GM19239 (cell line): ENCODE results near the gene LMOD3.

ENCODE experiments used
- DNase-seq: peaks from one replicate; pipeline ENCODE4 v3.0.0; 2011; ENCODE audit warnings: low spot score; ENCODE audit not compliant: insufficient read length
- FAIRE-seq: peaks from 2 replicates; lab custom pipeline; 2011; peaks lifted over from hg19 to GRCh38; lab: Jason Lieb, UNC

The LMOD3 gene

DNA sequence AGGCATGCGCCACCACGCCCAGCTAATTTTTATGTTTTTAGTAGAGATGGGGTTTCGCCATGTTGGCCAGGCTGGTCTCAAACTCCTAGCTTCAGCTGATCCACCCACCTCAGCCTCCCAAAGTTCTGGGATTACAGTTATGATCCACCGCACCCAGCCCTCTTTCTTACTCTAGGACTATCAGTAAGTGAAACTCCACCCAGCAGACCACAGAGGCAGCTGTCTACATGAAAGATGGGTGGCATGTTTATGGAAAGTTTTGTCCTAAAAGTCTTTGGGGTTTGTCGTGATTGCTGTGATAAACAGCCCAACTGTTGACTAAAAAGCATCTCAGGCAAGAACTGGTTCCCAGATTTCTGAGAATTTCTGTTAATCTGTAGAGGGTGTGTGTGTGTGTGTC is 26.8 kb downstream of the LMOD3 start:
- DNase-seq, result no peak
- peak; percentile 72 for FAIRE-seq

DNA sequence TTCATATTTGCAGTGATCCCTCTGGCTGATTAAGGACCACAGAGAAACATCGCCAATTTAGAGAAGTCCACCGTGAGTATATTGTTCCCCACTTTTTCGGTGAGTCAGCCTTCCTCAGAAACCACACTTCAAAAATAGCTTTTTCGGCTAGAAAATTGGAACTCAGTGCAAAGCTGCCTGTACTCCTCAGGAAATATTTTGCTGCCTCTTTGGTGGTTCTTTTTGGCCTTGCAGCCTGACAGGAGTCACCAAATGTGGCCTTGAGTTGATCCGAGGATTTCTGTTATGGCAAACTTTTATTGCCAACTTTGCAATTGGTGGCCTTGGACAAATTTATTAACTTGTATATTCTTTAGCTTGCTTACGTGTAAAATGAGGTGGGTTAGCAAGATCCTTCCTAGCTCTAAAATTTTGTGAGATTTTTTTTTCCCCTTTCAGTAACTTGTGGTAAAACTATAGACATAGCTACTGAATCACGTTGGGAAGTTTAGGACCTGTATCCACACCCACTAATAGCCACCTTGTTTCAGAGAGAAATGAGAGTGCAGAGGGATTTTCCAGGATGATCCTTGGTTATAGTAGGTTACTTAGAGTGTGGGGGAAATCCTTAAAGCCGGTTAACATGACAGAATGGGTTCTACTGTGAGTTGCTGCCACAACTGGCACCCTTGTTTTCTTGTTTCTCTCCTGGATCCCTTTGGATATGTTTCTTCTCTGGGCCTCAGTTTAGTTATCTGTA is 27.8 kb downstream of the LMOD3 start:
- DNase-seq, result no peak

DNA sequence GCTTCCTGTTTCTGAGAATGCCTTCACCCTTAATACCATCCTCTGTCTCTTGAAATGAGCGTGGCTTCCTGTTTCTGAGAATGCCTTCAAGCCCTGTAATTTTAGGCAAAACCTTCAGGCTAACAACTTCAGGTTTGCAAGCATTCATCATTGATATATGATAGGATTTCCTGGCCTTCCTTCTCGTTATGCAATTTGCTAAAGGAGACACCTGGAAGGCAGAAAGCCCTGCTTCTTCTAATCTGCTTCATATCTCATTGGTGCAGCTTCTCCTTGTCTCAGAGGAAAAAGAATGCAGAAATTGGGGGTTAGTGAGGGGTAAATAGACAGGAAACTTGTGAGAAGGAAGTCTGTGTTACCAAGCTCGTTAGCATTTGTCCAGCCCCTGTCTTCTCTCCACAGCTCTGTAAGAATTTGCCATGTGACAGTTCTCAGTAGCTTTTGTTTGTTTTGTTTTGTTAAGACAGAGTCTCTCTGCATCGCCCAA is 30.3 kb downstream of the LMOD3 start:
- peak; percentile 96 for FAIRE-seq
- DNase-seq, result no peak

More for the DNA sequence above, 27.8 kb downstream of the LMOD3 start:
- FAIRE-seq, result peak; percentile 59

DNA sequence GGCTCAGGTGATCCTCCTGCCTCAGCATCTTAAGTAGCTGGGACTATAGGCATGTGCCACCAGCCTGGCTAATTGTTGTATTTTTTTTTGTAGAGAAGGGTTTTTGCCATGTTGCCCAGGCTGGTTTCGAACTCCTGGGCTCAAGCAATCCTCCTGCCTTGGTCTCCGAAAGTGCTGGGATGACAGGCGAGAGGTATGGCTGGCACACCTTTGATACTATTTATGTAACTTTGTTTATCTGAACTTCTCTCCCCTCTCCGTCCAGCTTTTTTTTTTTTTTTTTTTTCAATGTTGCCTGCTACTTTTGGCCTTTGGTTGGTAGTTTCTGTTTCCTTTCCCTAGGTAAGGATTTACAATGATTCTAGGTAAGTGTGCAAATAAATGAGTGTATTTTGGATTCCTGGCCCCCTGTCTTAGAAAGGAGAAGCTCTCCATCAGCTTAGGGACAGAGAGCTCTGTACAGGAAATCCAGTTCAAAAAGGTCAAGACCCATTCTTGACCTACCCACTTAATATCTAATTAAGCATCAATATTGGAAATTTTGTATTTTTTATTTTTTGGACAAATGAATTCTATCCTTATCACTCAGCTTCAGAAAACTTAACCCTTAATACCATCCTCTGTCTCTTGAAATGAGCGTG is 30.9 kb downstream of the LMOD3 start:
- FAIRE-seq (peak; percentile 55), DNase-seq (no peak)

DNA sequence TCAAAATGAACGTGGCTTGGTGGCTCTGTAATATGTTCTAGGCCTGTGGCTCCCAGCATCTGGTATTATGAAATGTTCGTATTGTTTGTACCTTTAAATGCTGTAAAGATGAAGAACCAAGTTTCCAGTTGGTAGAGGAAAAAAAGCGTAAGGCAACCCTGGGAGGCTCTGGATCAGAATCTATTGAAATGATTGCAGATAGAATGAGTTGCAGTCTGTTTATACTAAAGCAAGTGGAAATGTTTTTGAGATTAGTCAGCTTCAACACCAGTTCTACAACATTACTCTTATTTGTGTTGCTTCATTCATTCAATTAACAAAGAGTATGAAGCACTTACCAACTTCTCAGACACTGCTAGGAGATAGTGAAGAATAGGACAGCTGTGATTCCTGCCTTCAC is 32.4 kb downstream of the LMOD3 start:
- no peak for FAIRE-seq
- DNase-seq, result no peak

DNA sequence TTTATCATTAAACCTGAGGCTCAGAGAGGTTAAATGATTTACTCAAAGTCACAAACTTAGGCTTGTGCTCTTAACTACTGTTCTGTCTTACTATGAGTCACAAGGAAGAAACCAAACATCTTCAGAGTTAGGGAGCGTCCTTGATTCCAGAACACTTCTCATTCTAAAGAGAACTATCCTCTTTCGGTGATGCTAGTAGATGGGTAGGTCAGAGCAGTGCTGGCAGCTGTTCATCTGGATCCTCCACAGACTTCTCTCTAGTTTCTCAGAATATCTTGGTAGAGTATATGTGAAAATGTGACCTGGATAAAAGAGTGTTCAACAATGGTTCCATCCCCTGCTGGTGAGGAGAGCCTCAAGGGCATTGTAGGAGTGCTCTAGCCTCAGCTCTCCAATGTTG is 34.3 kb downstream of the LMOD3 start:
- DNase-seq (no peak), FAIRE-seq (peak; percentile 93)

DNA sequence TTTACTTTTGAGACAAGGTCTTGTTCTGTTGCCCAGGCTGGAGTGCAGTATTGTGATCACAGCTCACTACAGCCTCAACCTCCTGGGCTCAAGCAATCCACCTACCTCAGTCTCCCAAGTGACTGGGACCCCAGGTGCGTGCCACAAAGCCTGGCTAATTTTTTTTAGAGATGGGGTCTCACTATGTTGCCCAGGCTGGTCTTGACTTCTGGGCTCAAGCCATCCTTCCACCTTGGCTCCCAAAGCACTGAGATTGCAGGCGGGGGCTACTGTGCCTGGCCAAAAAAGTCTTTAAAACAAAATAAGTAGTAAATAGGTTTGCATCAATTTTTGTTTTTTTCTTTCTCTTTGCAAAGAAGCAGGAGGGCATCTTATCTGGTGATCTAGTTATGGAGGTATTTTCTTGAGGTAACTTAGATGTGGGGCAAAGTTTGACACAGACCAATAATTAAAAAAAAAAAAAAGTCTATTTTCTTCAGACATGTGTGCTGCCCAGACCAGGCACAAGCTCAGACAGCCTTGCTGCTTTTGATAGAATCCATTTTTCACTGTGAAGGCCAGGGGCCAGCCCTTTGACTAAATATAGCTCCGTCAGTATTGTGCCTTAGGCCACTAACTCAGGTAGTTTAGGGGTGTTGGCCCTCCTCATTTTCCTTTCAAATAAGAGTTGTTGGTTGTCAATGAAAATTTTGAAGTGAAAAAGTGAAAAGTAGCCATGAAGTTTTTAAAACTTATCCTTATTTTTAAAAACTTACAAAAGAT is 35.2 kb downstream of the LMOD3 start:
- DNase-seq, result no peak
- peak; percentile 45 for FAIRE-seq

DNA sequence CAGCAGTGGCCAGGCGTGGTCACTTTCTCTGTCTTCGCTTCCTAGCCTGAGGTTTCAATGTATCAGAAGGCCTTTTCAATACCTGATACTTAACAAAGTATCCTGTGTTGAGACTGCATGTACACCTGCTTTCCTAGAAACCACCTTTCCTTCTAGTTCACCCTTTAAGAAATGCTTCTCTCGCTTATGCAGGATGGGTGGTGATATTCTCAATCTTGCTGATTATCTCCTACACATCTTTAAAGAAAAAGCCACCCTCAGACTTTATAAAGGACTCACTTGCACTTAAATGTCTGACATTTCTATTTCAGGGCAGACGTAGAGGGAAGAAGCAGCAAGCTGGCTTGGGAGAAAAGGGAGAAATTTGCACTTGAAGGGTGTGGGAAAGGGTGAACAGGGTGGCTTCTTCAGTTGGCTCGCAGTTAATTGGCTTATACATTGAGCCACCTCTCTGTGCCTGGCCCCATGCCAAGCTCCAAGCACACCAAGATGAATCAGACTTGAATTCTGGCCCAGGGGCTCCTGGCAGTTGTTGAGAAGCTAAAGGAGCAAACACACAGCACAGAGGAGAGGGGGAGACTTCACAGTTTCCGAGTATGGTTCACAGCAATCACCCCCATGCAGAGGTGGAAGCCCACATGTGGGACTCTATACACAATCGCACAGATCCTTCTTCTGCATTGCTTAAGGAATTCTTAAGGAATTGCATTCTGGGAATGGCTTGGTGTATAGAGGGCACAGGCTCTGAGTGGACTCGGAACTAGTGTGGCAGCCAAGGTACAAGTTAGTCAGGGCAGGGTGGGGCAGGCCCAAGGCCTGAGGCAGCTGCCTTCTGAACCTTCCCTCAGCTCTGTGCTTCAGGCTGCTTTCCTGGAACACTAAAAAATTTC is 36.3 kb downstream of the LMOD3 start:
- peak; percentile 85 for FAIRE-seq
- DNase-seq, result no peak

DNA sequence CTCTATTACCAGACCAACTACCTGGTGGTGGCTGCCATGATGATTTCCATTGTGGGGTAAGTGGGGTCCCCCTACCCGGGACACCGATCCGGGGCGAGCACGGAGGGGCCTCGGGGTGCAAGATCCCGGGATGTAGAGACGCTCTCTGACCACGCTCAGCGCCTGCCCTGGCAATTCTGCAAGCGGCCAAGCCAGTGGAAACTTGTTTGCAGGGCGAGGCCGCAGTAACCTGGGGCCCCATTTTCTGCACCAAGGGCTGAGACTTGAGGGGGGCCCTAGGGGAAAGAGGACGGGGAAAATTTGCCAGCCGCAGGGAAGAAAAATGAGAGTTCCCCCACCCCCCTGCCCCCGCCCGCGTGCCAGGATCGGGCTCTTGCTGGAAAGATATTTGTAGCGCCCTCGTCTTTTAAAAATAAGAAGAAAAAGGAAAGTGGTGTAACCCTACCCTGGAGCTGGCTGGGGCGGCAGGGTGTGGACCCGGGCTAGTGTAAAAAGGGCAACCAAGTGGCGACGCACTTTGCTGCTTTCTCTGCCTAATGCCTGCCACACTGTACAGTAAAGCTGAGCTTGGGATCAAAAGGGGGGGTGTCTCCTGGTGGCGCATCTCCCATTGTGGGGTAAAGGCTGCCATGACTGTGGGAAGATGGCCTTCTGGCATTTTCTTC is 37.1 kb downstream of the LMOD3 start:
- no peak for FAIRE-seq

DNA sequence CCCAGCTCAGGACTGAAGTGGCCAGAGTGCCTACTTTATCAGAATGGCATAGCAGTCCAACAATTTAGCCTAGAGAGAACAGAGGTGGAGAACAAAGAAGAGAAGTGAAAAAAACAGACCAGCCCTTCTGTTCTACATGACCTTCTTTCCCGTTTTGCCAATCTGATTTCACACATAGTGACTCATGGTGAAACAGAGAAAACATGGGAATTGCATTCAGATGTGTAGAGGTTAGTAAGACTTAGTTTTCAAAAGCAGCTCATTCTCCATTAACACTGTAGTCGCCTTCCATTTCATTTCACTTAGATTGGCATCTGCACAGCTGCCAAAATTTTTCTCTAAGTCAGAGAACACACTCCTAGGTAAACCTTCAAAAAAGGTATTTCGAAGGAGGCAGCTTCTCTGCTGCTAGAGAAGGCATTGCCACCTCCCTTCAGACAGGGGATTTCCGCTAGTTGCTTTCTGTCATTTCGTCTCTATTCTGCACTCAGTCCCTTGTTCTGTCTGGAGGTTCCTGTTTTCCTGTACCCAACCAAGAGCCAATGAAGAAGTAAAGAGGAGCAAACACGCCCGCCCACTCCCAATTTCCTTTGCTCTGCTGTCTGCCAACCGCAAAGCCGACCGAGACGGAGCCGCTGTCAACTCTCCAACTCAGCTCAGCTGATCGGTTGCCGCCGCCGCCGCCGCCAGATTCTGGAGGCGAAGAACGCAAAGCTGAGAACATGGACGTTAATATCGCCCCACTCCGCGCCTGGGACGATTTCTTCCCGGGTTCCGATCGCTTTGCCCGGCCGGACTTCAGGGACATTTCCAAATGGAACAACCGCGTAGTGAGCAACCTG is 37.8 kb downstream of the LMOD3 start, which contains the start of gene ARL6IP5:
ARL6IP5 (plus strand) TSS at position 612 of the 842 bp plus-strand sequence; CDS start at position 723, 111 bp downstream.
- DNase-seq, result peak; percentile 21
- peak; percentile 93 for FAIRE-seq

More for the DNA sequence above, 37.1 kb downstream of the LMOD3 start:
- no peak for DNase-seq

DNA sequence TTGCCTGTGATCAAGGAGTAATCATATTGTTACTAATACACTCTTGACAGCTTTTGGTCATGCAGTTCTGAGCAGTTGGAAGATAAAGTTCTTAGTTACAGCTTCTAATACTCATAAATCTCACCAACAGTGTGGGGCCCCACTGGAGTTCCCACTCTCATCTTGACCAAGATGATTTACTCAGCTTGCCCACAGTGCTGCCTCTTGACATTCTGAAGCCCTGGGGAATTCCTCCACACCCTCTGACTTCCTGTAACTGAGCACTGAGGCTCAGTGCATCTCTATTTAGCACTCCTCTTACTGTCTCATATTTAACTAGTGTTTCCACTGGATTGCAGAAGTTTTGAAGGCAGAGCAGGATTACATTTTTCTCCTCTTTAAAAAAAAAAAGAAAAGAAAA is 39.6 kb downstream of the LMOD3 start:
- DNase-seq, result no peak
- peak; percentile 93 for FAIRE-seq

DNA sequence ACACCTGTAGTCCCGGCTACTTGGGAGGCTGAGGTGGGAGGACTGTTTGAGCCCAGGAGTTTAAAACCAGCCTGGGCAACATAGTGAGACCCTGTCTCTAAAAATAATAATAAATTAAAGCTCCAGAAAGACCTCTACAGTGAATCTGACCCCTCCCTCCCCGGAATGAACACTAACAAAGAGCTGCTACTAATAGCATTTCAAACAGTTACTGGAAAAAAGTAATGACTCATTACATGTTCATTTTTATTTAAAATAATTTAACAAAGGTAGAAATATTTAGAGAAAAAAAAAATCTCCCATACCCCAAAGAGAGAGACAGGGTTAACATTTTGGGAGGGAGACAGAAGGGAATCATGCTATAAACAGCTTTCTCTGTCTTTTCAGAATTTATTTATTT is 40.0 kb downstream of the LMOD3 start:
- DNase-seq (no peak), FAIRE-seq (no peak)

DNA sequence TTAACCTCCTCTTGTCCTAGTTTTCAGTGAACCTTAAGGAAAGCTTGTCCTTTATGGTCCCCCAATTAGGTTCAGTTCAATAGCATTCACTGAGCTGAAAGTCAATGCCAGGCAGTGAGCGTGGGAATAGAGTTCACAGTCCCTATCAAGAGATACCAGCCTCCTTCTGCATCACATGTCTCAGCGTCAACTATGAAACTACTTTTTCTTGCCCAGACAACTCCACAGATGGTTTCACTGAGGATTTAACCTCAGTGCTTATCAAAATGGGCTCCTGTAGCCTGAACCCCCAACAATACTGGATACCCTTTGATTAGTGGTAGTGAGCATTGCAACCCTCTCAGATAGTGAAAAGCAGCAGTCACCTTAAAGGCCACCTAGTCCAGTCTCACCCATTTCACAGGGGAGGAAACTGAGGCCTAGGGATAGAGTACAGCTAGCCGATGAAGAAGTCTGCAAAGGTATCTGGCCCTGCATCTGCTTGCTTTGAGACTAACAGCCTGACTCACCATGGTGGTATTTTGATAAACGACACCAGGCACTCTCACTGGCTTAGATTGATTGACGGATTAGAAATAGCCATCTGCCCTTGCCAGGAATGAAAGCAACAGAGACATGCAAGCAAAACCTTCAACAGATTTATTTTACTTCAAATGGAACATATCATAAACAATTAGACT is 40.7 kb downstream of the LMOD3 start:
- FAIRE-seq (peak; percentile 70), DNase-seq (no peak)

DNA sequence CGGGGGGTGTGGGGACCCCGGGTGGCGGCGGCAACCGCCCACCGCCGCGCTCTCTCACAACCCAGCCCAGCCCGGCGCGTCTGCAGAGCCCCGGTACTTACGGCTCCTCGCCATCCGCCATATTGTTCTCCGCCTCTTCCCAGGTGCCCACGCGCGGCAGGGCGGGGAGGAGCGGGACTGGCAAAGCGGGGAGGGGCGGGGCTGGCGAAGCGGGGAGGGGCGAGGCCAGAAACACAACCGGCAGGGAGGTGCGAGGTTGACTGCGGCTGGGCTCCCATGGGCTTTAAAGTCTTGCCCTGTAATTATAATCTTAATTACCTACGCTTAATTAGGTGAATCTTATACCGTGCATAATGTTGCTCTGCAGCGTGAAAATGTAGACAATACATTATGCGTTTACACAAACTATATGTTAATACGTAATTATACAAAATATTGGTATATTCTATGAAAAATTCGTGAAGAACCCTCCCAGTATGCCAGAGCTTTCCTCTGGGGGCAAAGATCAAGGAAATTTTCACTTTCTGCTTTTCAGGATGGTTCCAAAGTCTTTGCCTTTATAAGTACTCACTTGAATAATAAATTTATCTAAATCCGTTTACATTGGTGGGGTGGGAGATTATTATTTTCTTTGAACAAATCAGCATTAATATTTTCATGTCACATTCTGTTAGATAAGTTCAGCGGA is 42.0 kb downstream of the LMOD3 start, which contains the start of gene UBA3:
UBA3 (minus strand) TSS at position 133 of the 688 bp plus-strand sequence; CDS start at position 121, 12 bp downstream.
- peak; percentile 90 for FAIRE-seq
- DNase-seq, result peak; percentile 55

DNA sequence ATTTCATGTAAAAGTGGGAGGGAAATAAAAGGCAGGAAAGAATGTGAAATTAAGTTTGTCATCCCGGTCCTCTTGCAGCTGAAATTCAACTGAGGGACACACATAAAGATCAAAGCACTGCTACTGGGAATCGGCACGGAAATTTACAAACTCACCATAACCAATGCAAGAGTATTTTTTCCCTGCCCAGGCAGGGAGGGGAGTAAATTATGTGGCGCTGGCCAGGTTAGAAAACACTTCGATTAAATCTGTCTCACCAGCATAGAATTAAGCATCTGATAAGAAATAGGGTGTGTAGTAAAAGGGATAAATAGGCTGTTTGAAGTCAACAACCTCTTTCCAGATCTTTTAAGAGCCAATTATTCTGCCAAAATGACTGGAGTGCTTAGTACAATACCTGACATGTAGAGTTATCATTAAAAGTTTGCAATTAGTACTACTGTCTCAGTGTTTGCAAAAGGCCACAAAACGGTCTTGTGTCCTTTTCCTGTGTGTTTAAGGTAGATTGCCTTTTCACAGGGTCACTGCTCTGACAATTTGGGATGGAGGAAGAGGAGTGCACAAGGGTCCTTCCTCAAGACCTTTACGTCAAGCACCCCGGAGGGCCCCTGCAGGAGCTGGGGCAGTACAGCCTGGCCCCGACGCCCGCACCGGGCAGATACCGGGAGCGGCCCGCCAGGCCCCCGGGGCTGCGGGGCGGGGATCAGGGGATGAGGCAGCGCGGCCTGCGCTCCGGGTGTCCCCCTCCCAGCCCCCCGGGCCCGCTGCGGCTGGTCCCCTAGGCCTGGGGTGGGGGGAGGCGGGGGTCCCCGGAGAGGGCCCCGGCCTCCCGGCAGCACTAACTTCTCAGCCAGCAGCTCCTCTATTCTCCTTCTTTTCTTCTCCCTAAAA is 42.9 kb downstream of the LMOD3 start:
- no peak for DNase-seq
- FAIRE-seq, result peak; percentile 21

DNA sequence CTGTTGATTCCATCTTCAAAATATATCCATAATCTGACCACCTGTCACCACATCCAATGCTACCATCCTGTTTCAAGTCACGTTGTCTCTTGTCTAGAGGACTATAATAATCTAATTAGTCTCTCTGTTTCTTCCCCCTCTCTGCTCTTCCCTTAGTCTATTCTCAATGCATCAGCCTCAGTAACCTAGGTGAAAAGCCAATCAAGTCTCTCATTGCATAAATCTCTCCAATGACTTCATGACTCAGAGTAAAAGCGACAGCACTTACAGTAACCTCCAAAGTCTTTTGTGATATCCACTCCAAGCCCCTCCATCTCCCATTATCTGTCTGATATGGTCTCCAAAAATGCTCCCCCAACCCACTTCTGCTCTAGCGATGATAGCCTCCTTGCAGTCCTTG is 49.5 kb downstream of the LMOD3 start:
- DNase-seq, result no peak
- FAIRE-seq, result no peak
